Endothelial cell (in vitro differentiated cells): ENCODE results near the gene GSN. TPM values are rescaled to one million over a fixed set of nuclear protein-coding genes. Genes with fewer than 3 reads are reported as not detected.

Experiments used
- DNase-seq: peaks from one replicate; pipeline ENCODE4 v3.0.0; 2021; ENCODE audit warnings: low spot score
- H3K27ac Mint-ChIP-seq: one replicate; pipeline ENCODE4 v1.8.0; 2021; ENCODE audit warnings: mixed read lengths, inconsistent platforms; ENCODE audit not compliant: unreplicated experiment
- H3K27me3 Mint-ChIP-seq: one replicate; pipeline ENCODE4 v1.8.0; 2021; ENCODE audit warnings: mild to moderate bottlenecking, moderate library complexity, mixed read lengths, inconsistent platforms; ENCODE audit not compliant: unreplicated experiment
- H3K36me3 Mint-ChIP-seq: one replicate; pipeline ENCODE4 v1.8.0; 2021; ENCODE audit warnings: mild to moderate bottlenecking, low read depth, mixed read lengths, inconsistent platforms; ENCODE audit not compliant: unreplicated experiment
- H3K4me1 Mint-ChIP-seq: one replicate; pipeline ENCODE4 v1.8.0; 2021; ENCODE audit warnings: mild to moderate bottlenecking, mixed read lengths, inconsistent platforms; ENCODE audit not compliant: unreplicated experiment
- H3K4me3 Mint-ChIP-seq: one replicate; pipeline ENCODE4 v1.8.0; 2021; ENCODE audit warnings: mild to moderate bottlenecking, mixed read lengths, inconsistent platforms; ENCODE audit not compliant: unreplicated experiment
- H3K9me3 Mint-ChIP-seq: one replicate; pipeline ENCODE4 v1.8.0; 2021; ENCODE audit warnings: mixed read lengths, inconsistent platforms; ENCODE audit not compliant: unreplicated experiment
- CTCF ChIP-seq: fragments of 200-600 bp; sonication (generic); IDR thresholded peaks from one replicate; pipeline ENCODE4 v1.5.0; 2021; ENCODE audit warnings: antibody characterized with exemption; ENCODE audit not compliant: unreplicated experiment
- total RNA-seq: library from RNA; stranded (reverse); fragmentation: NEBNext Ultra II Directional; extraction: Animal tissue kit (Norgen Biotek cat#: 25700); gene quantifications from one replicate; pipeline ENCODE4 v1.2.1, GENCODE V29; 2021; ENCODE audit not compliant: unreplicated experiment

Gene GSN
- total RNA-seq, 1 donor from 2014 or later: 205 TPM

GRCh38 chr9:121362813-121363621, 95.1 kb downstream of the GSN start:
- Mint-ChIP-seq H3K4me1 (peaks cover 5% of the 10 kb centered on the region), H3K4me3 (no peak overlapping the region), H3K9me3 (no peaks in the 10 kb centered on the region), H3K36me3 (no peaks in the 10 kb centered on the region), H3K27me3 (no peaks in the 10 kb centered on the region), H3K27ac (no peak overlapping the region)
- DNase-seq: no peak
- TF ChIP-seq CTCF: no peak

GRCh38 chr9:121363622-121363961, 95.6 kb downstream of the GSN start:
- Mint-ChIP-seq H3K36me3 (no peaks in the 10 kb centered on the region), H3K27ac (no peak overlapping the region), H3K4me1 (peaks cover 7% of the 10 kb centered on the region), H3K27me3 (no peaks in the 10 kb centered on the region), H3K9me3 (no peaks in the 10 kb centered on the region), H3K4me3 (no peak overlapping the region)
- TF ChIP-seq CTCF: no peak
- no peak for DNase-seq

GRCh38 chr9:121364077-121364476, 96.1 kb downstream of the GSN start:
- TF ChIP-seq CTCF: no peak
- Mint-ChIP-seq H3K27me3 (peaks cover under 1% of the 10 kb centered on the region), H3K4me1 (peaks cover 2% of the 10 kb centered on the region), H3K27ac (no peak overlapping the region), H3K36me3 (no peaks in the 10 kb centered on the region), H3K4me3 (no peak overlapping the region), H3K9me3 (no peaks in the 10 kb centered on the region)
- no peak for DNase-seq

- H3K27ac Mint-ChIP-seq: no peak overlapping the region
Measured at GRCh38 chr9:121364886-121365285, 96.9 kb downstream of the GSN start.

More at GRCh38 chr9:121364886-121365285, 96.9 kb downstream of the GSN start:
- Mint-ChIP-seq H3K27me3 (peaks cover 2% of the 10 kb centered on the region), H3K4me3 (no peak overlapping the region), H3K4me1 (peaks cover 2% of the 10 kb centered on the region), H3K36me3 (no peaks in the 10 kb centered on the region), H3K9me3 (no peaks in the 10 kb centered on the region)
- no peak for TF ChIP-seq CTCF
- no peak for DNase-seq
